HG03432 (cell line): ENCODE measurements around the gene MAN1C1.

Source experiments
- ATAC-seq: cut with Tn5 transposase; IDR thresholded peaks from one replicate; pipeline ENCODE4 v1.9.1; 2021; ENCODE audit warnings: mild to moderate bottlenecking, moderate library complexity; ENCODE audit not compliant: unreplicated experiment

MAN1C1 gene

DNA sequence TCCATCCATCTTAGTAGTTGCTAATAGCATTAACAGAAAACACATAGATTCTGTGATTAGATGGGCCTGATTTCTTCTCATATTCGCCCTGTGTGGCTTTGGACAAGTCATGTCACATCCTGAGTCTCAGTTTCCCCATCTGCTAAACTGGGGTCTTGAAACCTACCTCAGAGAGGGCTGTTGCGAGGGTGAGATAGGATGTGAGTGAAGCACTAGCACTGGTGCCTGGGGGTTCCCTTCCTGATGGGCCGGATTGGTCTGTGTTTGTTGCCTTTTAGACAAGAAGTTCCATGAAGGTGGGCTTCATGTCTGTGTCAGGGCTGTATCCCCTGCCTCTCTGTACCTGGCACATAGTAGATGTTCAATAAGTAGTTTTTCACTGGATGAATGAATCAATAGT, 3.5 kb upstream of the MAN1C1 start:
- no peak for ATAC-seq

GRCh38 chr1:25614501-25615171, 2.0 kb upstream of the MAN1C1 start:
- ATAC-seq = no peak

DNA sequence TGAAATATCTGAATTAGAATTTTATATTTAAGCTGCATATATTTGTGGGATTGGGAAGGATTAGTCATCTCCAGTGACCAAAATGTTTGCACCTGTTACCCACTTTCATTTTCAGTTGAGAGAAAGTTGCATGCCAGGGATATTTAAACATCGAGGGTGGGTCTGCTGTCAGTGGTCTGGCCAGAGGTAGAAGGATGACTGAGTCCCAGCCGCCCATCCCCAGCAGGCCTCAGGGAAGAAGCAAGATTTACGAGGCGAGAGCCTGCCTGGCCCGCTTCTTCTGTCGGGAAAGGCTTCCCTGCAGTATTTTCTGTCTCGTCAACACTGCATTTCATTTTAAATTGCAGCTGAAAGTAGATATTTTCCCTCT, 1.4 kb upstream of the MAN1C1 start:
- ATAC-seq = no peak

DNA sequence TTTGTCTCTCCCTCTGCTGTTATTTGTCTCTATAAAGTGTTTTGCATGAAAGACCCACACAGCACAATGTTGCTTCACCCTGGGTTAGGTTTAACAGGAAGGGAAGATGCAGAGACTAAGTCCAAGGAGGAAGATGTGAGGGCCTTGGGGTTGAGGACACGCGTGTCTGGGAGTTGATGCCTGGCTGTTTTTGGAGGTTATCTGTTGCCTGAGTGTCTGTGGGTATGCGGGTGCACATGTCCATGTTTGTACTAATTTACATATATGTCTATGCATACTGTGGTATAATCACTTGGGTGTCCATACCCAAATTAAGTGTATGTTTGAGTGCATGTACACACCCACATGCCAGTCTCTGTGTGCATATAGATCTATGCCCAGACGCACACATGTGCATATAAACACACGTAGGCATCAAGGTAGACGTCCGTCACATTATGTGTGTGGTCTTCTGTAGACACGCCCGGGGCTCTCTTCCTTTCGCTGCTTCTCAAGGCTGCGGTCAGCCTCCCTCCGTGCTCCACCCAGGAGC, 962 bp upstream of the MAN1C1 start:
- no peak for ATAC-seq

GRCh38 chr1:25616987-25617624, 515 bp downstream of the MAN1C1 start:
- peak; percentile 9 for ATAC-seq

GRCh38 chr1:25617625-25618432, 1.2 kb downstream of the MAN1C1 start:
- no peak for ATAC-seq

- no peak for ATAC-seq
Measured at GRCh38 chr1:25618433-25618808, 1.8 kb downstream of the MAN1C1 start.

DNA sequence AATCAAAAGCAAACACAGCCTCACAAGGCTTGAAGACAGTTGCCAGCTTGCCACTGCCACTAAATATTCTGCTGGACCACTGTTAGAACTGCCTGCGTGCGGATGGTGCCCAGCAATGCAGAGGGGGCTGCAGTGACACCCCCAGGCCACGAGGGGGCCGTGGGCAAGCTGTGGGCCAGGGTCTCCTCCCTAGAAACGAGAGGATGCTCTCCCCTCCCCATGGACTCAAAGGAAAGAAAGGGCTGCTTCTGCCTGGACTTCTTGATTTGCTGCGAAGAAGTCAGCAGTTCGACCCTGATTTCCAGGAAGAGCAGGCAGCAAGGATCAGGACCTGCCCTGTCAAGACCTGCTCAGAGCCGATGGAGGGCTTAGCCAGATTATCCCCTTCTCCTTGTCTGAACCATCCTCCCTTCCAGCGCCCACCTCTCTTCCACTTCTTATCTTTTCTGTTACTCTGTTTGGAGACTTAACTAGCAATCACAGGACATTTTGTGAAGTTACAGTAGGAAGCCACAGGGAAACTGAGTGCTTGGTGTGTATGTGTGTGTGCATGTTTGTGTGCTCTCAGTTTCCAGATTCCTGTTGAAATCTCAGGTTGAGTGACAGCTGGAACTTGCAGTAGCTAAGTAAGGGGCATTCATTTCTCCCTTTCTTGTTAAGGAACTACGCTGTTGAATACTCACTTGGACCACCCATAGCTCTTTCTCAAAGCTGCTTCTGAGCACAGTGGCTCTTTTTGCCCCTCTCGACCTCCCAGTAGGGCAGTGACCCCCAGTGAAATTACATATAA, 2.7 kb downstream of the MAN1C1 start:
- no peak for ATAC-seq

DNA sequence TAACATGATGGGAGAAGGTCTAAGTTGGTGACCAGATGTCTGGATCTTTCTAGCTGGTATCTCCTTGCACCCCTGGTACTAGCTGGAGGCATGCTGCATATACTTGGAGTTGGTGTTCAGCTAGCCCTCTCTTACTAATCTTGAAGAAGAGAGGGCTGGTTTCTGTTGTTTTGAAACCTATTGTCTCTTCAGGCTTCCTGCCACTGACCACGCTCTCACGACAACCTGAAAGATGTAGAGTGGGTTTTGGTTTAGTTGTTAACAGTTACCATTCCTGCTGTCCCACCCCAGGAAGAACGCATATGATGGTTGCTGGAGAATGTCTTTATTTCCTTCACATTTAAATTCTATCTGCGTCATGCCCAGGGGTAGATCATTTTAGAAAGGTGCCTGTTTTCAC, 3.6 kb downstream of the MAN1C1 start:
- no peak for ATAC-seq

- ATAC-seq = no peak
Measured at GRCh38 chr1:25620701-25621350, 4.2 kb downstream of the MAN1C1 start.

- ATAC-seq = no peak
Measured at GRCh38 chr1:25621876-25622275, 5.3 kb downstream of the MAN1C1 start.

- no peak for ATAC-seq
Measured at GRCh38 chr1:25622531-25622930, 5.9 kb downstream of the MAN1C1 start.

DNA sequence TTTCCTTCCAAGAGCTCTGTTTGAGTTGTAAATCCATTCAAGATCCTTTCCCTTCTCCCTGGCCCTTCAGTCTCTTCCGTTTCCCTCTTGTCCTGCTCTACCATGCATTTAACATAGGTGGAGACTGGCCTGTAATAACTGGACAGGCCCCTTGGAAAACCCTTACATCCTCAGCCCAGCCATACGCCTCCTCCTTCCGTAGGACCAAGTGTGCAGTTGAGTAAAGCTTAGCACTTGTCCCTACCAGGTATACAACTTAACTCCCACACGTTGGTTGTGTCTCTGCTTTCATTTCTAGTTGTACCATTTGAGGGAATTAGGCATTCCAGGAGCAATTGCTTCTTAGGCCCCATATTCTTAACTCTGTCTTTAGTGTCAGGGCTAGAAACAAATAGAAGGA, 6.4 kb downstream of the MAN1C1 start:
- ATAC-seq = no peak

GRCh38 chr1:25623731-25624130, 7.1 kb downstream of the MAN1C1 start:
- no peak for ATAC-seq

DNA sequence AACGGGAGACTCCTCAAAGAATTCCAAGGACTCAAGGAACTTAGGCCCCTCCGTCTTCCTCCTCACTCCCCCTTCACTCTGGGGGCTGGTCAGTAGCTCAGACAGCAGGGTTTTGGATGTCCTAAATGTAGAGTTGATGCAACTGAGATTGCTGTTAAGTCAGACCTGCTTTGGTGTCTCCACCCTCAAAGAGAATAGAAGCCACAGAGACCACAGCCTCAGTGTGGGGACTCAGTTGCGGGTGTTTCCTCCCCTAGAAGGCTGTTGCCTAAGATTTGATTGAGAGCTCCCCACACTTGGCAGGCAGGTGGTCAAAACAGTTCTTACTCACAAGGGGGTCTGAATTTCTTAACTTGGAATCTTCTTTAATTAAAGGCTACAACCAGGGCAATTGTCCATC, 7.6 kb downstream of the MAN1C1 start:
- no peak for ATAC-seq

DNA sequence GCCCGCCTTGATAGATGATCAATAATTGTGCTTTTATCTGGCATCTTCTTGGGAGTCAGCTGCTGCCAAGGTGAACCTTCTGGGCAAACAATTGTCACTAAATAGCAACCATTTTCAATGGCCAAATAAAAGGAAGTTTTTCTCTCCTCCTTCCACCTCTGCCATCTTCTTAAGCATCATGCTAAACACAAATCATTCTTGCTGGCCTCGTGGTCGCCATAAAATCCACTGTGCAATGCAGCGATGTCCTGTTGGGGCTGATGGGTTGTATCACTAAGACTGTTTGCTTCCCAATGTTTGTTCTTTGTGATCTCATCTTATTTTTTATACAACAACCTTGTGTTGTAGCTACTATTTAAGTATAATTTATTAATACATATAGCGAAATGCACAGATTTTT, 8.0 kb downstream of the MAN1C1 start:
- no peak for ATAC-seq

DNA sequence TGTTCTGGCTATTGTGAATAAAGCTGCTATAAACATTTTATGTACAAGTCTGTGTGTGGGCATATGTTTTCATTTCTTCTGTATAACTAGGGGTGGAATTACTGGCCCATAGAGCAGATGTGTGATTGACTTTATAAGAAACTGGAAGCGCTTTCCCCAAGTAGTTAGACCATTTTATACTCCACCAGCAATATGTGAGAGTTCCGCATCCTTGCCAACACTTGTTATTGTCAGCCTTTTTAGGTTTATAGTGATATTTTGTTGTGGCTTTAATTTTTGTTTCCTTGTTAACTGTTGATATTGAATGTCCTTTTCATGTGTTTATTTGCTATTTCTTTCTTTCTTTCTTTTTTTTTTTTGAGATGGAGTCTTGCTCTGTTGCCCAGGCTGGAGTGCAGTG, 9.4 kb downstream of the MAN1C1 start:
- ATAC-seq = no peak

DNA sequence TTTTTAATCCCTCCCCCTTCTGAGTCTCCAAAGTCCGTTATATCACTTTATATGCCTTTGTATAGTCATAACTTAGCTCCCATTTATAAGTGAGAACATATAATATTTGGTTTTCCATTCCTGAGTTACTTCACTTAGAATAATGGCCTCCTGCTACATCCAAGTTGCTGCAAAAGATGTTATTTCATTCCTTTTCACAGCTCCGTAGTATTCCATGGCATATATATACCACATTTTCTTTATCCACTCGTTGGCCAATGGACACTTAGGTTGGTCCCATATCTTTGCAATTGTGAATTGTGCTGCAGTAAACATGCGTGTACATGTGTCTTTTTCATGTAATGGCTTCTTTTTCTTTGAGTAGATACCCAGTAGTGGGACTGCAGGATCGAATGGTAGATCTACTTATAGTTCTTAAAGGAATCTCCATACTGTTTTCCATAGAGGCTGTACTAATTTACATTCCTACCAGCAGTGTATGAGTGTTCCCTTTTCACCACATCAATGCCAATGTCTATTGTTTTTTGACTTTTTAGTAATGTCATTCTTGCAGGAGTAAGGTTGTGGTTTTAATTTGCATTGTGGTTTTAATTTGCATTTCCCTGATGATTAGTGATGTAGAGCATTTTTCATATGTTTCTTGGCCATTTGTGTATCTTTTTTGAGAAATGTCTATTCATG, 12.3 kb downstream of the MAN1C1 start:
- ATAC-seq = no peak

DNA sequence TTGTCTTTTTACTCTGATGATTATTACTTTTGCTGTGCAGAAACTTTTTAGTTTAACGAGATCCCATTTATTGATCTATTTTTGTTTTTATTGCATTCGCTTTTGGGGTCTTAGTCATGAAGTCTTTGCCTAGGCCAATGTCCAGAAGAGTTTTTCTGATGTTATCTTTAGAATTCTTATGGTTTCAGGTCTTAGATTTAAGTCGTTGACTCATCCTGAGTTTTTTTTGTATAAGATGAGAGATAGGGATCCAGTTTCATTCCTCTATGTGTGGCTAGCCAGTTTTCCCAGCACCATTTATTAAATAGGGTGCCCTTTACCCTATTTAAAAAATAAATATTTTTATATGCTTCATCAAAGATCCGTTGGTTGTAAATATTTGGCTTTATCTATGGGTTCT, 13.2 kb downstream of the MAN1C1 start:
- no peak for ATAC-seq
